GM21367 (cell line): ENCODE results near the gene PAFAH2.

Source experiments
- ATAC-seq: cut with Tn5 transposase; IDR thresholded peaks from one replicate; pipeline ENCODE4 v1.9.1; 2021; ENCODE audit not compliant: unreplicated experiment

Gene PAFAH2

DNA sequence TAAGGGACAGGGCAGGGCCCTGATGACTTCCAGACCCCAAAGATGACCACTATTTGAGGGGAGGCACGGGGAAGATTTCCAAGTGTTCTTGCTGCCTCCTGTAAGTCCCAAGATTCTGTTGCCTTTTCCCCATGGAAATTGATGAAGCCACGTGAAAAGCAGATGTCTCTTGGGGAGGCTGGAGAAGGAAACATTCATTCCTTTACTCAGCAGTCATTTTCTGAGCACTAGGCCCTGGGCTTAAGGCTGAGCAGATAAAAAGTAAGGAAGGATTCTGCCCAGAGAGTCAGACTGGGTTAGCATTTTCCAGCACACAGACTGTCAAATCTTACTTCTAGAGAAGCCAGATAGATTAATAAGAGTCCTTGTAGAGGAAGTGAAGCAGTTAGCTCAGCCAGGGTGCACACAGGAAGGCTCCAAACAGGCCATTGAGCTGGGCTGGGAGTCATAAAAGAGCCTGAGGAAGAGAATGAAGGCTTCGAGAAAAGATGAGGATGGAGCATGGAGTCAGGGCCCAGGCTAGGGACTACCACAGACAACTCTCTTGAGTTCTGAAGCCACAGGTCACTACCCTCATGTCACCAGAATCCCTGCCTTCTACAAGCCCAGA is 33.9 kb upstream of the PAFAH2 start:
- ATAC-seq, result no peak

GRCh38 chr1:26031196-26031595 is 33.3 kb upstream of the PAFAH2 start:
- ATAC-seq, result no peak

- no peak for ATAC-seq
Observed at GRCh38 chr1:26029864-26030481, 32.1 kb upstream of the PAFAH2 start.

DNA sequence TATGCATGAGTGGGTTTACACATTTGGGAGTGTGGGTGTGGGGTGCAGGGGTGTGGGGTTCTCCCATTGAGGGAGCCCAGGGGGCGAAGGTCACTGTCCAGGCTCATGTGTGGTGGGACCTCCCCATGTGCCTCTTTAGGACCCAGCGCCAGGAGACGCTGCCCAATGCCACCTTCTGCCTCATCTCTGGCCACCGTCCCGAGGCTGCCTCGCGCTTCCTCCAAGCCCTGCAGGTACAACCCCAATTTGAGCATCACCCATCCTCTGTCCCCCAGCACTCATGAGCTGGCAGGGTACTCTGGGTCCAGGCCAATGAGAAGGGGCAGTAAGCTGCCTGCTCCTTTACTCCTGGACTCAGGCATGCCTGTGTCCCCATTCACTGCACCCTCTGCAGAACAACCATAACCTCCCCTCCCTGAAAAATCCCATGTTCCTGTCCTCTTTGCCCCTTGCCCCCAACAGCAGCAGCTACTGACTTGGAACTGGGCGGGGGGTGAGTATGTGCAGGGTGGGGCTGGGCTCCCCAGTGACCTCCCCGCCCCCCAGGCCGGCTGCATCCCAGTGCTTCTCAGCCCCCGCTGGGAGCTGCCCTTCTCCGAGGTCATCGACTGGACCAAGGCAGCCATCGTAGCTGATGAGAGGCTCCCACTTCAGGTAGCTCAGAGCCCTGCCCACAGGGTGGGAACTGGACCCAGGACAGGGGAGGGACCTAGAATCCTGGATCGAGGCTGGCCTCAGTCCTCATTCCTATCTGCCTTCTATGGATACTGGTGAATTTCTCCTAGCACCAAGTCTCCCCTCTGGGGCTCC is 31.4 kb upstream of the PAFAH2 start:
- no peak for ATAC-seq

DNA sequence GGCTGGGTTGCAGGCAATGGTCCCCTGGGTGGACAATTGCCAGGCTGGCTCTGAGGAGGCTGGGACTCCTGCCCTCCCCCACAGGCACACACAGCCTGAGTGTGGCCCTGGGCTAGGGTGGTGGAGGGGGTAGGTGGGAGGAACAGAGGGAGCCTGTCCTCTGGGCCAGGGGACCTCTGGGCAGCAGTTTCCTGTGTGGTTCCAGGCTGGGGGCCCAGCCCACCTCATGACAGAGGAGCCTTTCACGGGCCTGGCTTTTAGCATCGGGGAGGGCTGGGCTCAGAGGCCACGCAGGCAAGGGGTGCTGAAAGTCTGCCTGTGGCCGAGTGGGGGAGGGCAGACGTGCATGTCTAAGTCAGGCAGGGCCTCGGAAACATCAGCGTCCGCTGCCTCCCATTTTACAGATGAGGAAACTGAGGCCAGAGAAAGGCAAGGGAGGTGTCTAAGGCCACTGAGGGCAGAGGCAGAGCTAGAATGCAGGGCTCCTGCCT is 30.7 kb upstream of the PAFAH2 start:
- no peak for ATAC-seq

GRCh38 chr1:26027716-26028489 is 30.0 kb upstream of the PAFAH2 start:
- ATAC-seq, result no peak

DNA sequence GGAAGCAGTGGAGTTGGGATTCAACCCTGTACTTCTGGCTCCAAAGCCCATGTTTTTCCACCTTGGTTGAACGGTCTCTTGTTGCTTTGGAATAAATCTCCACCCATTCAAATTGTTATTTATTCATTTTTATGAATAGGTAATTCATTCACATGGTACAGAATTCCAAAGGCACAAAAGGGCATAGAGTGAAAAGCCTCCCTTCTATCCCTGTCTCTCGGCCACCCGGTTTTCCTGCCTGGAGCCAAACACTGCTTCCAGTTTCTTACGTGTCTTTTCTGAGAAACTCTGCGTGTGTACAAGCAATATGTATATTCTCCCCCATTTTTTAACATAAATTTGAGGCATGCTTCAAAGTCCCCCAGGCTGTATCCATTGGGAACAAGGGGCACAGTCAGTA is 27.7 kb upstream of the PAFAH2 start:
- ATAC-seq, result no peak

GRCh38 chr1:26025060-26025459 is 27.2 kb upstream of the PAFAH2 start:
- ATAC-seq, result no peak

DNA sequence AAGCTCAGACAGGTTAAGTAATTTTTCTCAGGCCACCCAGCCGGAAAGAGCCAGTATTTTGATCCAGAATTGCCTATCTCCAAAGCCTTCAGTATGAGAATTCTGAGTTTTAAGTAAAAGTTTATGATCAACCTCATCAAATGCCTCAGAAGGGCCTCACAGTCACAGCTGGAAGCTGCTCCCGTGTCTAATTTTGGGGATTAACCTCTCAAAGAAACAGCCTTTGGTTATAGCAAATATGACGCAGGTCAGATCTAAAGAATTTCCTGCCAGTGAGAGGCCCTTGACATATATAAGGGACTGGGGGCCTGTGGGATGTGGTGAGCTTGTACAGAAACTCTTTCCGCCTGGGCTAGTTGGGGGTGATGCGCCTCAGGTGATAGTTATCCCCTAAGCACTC is 26.0 kb upstream of the PAFAH2 start:
- no peak for ATAC-seq

GRCh38 chr1:26023009-26023408 is 25.1 kb upstream of the PAFAH2 start:
- no peak for ATAC-seq

- ATAC-seq, result no peak
Observed at GRCh38 chr1:26022404-26022779, 24.5 kb upstream of the PAFAH2 start.

DNA sequence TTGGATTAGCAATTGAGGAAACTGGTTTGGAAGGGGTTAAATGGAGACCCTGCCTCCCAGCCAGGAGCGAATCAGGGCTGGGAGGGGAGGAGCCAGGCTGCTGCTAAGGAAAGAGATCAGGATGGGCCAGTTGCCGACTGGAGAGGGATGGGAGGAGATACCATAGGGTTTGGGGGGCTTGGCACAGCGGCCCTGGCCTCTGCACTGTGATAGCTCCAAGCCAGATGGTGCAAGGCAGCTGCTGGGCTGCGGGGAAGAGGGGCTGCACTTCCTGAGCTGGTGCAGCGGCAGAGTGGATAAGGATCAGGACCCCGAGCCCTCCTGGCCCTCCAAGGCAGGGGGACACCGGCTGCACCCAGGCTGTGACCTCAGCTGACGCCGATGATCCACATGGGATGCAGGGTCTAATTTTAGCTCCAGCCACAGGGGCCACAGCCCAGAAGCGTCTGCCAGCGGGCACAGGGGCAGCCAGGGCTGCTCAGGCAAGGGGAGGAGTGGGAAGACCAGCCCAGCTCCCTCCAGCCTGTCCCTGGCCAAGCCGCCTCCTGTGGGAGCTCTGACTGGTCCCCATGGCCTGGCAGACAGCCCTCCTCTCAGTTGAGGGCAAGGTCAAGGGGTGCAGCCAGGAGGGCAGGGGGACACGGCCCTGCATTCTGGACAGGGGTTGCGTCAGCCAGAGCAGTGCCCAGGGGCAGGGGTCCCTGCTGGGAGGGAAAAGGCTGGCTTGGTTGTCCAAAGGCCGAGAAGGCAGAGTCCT is 24.0 kb upstream of the PAFAH2 start, which contains the start of gene EXTL1:
EXTL1 (plus strand) TSS at position 129 of the 757 bp plus-strand sequence. CDS start 872 bp downstream, outside the sequence.
- no peak for ATAC-seq

DNA sequence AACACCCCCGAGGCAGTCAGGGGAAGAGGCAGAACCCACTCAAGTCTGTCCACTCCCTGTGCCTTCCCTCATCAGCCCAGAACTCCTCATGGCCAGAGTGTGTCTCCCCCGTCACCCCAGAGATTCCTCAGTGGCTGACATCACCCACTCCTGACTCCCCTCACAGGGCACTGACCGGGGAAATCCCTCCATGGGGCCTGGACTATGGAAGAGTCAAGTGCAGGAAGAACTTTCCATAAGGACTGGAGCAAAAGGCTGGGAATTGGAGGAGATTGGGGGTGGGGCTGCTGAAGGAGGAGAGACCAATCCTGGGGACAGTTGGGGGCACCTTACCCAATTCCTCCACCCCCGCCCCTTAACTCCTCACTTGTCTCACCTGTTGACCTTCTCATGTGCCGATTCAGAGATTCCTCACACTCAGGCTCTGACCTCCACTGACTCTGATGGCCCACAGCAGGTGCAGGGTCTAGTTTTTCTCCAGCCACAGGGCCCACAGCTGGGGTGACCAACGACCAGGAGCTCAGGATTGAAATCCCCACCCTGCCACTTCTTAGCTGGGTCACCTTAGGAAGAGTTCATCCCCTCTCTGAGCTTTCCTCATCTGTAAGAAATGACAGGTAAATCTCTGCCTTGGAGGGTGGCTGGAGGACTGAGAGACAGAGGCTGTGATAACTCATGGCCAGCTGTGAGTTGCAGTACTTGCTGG is 23.2 kb upstream of the PAFAH2 start:
- no peak for ATAC-seq

- no peak for ATAC-seq
Observed at GRCh38 chr1:26020330-26020768, 22.5 kb upstream of the PAFAH2 start.

GRCh38 chr1:26019641-26020315 is 21.9 kb upstream of the PAFAH2 start:
- no peak for ATAC-seq

DNA sequence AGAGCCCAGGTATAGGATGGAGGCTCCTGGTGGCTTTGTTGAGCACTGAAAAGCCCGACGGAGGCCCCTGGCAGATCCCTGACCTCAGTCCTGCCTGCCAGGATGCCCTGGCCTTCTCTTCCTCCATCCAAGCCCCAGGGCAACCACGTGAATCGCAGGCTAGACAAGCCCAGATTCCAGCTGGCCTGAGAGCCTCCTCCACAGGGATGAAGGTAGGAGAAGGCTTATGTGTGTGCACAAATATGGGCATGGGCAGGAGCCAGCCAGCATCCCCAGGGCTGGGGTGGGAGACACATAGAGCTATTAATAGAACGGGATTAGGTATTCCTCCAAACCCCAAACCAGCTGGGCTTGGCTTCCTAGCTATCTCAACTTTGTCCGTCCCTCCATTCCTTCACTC is 19.7 kb upstream of the PAFAH2 start:
- ATAC-seq, result no peak

DNA sequence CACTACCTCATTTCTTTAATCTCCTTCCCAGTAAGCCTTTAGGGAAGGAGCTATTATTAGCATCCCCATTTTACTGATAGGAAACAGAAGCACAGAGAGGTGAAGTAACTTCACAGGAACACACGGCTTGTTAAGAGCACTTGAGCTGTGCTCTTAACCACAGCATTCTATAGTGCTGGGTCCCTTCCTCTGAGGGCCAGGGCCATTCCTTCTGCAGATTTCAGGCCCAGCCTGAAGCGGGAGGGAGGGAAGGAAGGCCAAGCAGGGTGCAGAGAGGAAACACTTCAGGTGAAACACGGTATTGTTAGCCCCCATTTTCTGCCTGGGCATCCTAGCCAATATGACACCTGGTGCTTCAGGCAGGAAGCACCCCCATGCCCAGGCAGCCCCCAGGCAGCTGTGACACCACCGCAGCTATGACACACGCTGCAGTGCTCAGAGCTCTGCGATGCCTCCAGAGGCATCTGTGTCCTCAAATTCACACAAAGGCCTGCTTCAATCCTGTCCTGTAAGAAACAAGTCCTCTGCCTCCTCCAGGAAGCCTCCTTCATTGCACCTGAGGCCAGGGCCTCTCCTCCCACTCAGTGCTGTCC is 19.2 kb upstream of the PAFAH2 start:
- ATAC-seq, result no peak

DNA sequence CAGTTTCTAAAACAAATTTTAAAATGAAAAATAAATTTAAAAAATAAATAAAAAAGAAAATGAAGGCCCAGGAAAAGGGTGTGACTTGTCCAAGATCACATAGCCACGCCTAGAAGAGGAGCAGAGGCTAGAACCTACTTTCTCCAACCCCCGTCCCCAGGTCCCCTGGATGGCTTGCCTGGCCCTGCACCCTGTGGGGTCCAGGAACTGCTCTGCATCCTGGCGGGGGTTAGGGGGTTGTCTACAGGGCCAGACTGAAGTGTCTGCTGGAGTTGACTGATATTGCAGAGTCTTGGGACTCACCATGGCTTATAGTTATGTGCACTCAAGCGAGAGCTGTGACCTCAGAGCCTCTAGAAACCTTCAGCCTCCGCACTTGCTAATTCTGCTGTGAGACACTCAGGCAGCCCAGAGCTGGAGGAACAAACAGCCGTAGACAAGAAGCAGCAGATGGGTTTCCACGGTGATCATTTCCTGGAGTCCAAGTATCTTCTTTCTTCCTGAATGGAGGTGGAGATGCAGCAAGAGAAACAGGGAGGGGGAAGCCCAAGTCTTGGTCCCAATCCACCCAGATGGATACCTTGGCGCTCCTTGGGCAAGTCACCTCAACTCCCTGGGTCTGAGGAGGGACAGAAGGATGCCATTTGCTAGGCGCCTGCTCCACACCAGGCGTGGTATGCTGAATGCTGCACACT is 18.5 kb upstream of the PAFAH2 start:
- ATAC-seq, result no peak
